ENCODE data around the gene EPHA3.

DNA sequence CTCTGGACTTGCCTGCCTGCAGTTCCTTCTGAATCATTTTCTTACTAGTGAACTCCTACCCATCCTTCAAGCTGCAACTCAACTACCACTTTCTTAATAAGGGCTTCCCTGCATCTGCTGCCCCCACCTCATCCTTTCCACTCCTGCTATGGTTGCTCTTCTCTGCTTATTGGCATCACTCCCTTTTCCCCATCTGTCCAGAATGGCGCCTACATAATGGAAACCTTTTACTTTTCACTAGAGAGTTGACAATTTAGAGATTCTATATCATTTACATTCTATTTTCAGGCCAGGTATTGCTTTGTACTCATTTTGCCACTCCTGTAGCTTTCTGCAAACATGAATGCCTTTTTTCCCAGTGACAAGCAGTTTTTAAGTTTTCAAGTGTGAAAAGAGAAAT is 1.9 kb upstream of the EPHA3 start:
- no peak for TF ChIP-seq CTCF (IDR thresholded peaks at IDR 0.05; ENCODE audit: insufficient read depth, low read length)
- TF ChIP-seq, protein P1, sequence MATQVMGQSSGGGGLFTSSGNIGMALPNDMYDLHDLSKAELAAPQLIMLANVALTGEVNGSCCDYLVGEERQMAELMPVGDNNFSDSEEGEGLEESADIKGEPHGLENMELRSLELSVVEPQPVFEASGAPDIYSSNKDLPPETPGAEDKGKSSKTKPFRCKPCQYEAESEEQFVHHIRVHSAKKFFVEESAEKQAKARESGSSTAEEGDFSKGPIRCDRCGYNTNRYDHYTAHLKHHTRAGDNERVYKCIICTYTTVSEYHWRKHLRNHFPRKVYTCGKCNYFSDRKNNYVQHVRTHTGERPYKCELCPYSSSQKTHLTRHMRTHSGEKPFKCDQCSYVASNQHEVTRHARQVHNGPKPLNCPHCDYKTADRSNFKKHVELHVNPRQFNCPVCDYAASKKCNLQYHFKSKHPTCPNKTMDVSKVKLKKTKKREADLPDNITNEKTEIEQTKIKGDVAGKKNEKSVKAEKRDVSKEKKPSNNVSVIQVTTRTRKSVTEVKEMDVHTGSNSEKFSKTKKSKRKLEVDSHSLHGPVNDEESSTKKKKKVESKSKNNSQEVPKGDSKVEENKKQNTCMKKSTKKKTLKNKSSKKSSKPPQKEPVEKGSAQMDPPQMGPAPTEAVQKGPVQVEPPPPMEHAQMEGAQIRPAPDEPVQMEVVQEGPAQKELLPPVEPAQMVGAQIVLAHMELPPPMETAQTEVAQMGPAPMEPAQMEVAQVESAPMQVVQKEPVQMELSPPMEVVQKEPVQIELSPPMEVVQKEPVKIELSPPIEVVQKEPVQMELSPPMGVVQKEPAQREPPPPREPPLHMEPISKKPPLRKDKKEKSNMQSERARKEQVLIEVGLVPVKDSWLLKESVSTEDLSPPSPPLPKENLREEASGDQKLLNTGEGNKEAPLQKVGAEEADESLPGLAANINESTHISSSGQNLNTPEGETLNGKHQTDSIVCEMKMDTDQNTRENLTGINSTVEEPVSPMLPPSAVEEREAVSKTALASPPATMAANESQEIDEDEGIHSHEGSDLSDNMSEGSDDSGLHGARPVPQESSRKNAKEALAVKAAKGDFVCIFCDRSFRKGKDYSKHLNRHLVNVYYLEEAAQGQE (IDR thresholded peaks at IDR 0.05; ENCODE audit: insufficient replicate concordance, low read depth) = no peak
- no peak for TF ChIP-seq POLR2AphosphoS5 (IDR thresholded peaks at IDR 0.05; ENCODE audit: low read depth)

All from HL-60 (cell line).